ENCODE data around the gene SMO.

Gene SMO

DNA sequence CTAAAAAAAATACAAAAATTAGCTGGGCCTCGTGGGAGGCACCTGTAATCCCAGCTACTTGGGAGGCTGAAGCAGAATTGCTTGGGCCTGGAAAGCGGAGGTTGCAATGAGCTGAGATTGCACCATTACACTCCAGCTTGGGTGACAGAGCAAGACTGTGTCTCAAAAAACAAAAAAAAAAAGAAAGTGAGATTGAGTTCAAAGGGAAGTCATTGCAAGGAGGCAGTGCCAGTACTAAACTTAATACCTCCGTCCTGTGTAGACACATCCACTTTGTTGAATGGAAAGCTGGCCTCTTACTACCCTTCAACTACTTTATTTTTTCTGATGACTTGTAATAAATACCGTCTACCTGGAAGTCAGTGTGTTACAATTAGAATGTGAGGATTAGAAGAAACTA lies 67.4 kb downstream of the SMO start:
- Histone ChIP-seq H3K36me3 (ENCODE audit: insufficient read depth, low read depth, low read length) (no peaks in the 10 kb centered on the region), H3K27ac (ENCODE audit: low read length) (no peak overlapping the region), H3K4me1 (ENCODE audit: insufficient read depth, low read length) (peaks cover 30% of the 10 kb centered on the region; the same call in 1 of the 2 replicates), H3K4me3 (ENCODE audit: low read length) (no peak overlapping the region), H3K9me3 (ENCODE audit: insufficient read depth, low read depth, low read length) (no peaks in the 10 kb centered on the region), H3K27me3 (ENCODE audit: insufficient read depth, low read length) (no peaks in the 10 kb centered on the region), H3K9ac (ENCODE audit: low read depth, low read length) (no peak overlapping the region)

DNA sequence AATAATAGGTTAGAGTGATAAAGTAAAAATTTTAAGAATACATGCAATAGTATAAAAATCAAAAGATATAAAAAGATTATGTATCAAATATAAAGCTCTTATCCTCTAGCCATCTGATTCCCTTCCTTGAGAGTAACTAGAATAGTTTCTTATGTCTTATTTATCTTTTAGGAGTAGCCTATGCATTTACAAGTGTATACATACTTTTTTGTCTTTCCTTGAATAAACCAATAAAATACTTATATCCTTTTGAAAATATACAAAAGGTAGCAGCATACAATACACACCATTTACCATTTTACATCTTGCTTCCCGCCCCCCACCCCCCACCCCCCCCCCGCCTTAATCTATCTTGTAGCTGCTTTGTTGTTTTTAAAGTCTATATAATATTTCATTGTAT lies 67.8 kb downstream of the SMO start:
- no peak overlapping the region for H3K4me3 ChIP-seq (ENCODE audit: low read length)

DNA sequence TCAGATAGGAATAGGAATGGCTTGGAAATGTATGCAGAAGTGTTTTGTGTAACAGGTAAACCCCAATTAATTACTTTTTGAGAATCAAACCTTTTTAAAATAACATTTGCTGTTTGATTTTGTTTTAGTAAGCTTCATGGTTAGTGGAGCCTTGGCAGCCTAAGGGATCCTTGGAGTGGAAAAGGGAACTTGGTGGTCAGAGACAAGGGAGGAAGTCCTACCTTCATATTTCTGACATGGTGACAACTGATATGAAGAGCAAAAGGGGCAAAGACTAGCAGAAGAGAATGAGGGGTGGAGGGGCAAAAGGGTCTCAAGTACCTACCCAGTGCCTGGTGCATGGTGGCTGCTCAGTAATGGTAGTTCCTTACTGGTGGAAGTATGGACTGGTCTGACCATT lies 68.7 kb downstream of the SMO start:
- Histone ChIP-seq H3K27me3 (ENCODE audit: insufficient read depth, low read length) (no peaks in the 10 kb centered on the region), H3K4me1 (ENCODE audit: insufficient read depth, low read length) (peaks cover 34% of the 10 kb centered on the region; the same call in 1 of the 2 replicates), H3K9ac (ENCODE audit: low read depth, low read length) (no peak overlapping the region), H3K36me3 (ENCODE audit: insufficient read depth, low read depth, low read length) (no peaks in the 10 kb centered on the region), H3K9me3 (ENCODE audit: insufficient read depth, low read depth, low read length) (no peaks in the 10 kb centered on the region), H3K4me3 (ENCODE audit: low read length) (peak overlapping the region; percentile 13; the same call in 1 of the 2 replicates), H3K27ac (ENCODE audit: low read length) (no peak overlapping the region)

More for the DNA sequence above, 67.8 kb downstream of the SMO start:
- Histone ChIP-seq H3K4me1 (ENCODE audit: insufficient read depth, low read length) (peaks cover 30% of the 10 kb centered on the region; the same call in 1 of the 2 replicates), H3K27ac (ENCODE audit: low read length) (no peak overlapping the region), H3K9me3 (ENCODE audit: insufficient read depth, low read depth, low read length) (no peaks in the 10 kb centered on the region), H3K9ac (ENCODE audit: low read depth, low read length) (no peak overlapping the region), H3K36me3 (ENCODE audit: insufficient read depth, low read depth, low read length) (no peaks in the 10 kb centered on the region), H3K27me3 (ENCODE audit: insufficient read depth, low read length) (no peaks in the 10 kb centered on the region)

DNA sequence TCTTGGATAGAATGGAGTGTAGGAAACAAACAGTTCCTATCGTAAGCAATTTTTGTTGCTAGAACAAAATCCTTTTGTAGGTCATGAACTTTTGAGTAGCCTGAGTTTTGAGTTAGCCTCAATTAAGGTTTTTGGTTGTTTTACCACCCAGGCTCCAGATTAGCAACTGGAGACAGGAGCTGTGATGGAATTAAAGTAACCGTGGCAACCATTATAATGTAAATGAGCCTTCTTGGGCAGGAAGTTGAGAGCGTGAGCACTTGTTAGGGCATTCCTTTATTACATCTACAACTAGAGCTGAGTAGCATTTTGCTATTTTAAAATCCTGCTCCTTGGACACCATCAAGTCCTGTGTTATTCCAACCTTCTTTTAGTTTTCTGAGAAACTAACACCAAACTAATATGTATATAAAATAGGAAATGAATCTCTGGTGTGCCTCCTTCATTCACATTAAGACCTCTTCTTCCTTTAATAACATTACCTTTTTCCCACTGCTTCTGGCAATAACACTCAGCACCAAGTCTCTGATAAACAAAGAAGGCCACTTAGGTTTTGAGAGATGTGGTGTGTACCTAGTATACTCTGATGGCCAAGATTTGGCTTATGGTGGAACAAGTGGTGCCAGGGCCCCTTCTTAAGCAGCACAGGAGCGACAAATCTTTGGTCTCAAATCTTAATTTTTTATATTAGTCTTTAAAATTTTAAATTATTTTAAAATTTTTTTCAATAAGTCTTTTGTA lies 70.4 kb downstream of the SMO start:
- Histone ChIP-seq H3K36me3 (ENCODE audit: insufficient read depth, low read depth, low read length) (no peaks in the 10 kb centered on the region), H3K27me3 (ENCODE audit: insufficient read depth, low read length) (no peaks in the 10 kb centered on the region), H3K9me3 (ENCODE audit: insufficient read depth, low read depth, low read length) (no peaks in the 10 kb centered on the region), H3K4me1 (ENCODE audit: insufficient read depth, low read length) (peaks cover 36% of the 10 kb centered on the region; the same call in 1 of the 2 replicates), H3K9ac (ENCODE audit: low read depth, low read length) (peak overlapping the region; percentile 39), H3K27ac (ENCODE audit: low read length) (peak overlapping the region; percentile 92), H3K4me3 (ENCODE audit: low read length) (peak overlapping the region; percentile 65)

DNA sequence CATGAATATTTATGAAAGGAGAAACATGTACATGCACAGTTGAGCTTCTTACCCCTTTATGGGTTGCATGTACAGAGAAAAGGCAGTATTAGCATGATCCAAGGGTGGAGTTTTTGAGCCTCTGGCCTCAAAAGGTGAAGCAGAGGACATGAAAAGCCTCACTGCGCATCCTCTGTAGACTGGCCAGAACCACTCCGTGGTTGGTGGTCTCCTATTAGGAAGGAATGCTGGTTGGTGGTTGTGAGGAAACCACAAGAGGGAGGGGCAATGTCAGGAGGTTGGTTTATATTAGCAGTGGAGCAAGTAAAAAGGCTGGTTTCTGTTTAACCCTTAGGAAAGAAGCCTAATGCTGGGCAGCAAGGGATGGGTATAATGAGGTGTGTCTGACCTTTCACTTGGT lies 73.9 kb downstream of the SMO start:
- Histone ChIP-seq H3K9ac (ENCODE audit: low read depth, low read length) (no peak overlapping the region), H3K27ac (ENCODE audit: low read length) (no peak overlapping the region), H3K27me3 (ENCODE audit: insufficient read depth, low read length) (no peaks in the 10 kb centered on the region), H3K9me3 (ENCODE audit: insufficient read depth, low read depth, low read length) (no peaks in the 10 kb centered on the region), H3K36me3 (ENCODE audit: insufficient read depth, low read depth, low read length) (no peaks in the 10 kb centered on the region), H3K4me3 (ENCODE audit: low read length) (no peak overlapping the region), H3K4me1 (ENCODE audit: insufficient read depth, low read length) (peaks cover 34% of the 10 kb centered on the region; the same call in 1 of the 2 replicates)
